Stimulated activated naive CD8-positive, alpha-beta T cell treated with anti-CD3 and anti-CD28 coated beads, Interleukin-15, Interleukin-2, amounts not matched to agents 100 ng/mL and 50 ng/mL, for 24 hours (primary cell): ENCODE results near the gene DIPK1B.

Experiments
- H3K27ac Mint-ChIP-seq: one replicate; pipeline ENCODE4 v1.8.0; 2021; ENCODE audit warnings: mild to moderate bottlenecking, mixed read lengths
- H3K27me3 Mint-ChIP-seq: one replicate; pipeline ENCODE4 v1.8.0; 2021; ENCODE audit warnings: mixed read lengths
- H3K36me3 Mint-ChIP-seq: one replicate; pipeline ENCODE4 v1.8.0; 2021; ENCODE audit warnings: low read depth, mixed read lengths
- H3K4me1 Mint-ChIP-seq: one replicate; pipeline ENCODE4 v1.8.0; 2021; ENCODE audit warnings: low read depth, mixed read lengths
- H3K4me3 Mint-ChIP-seq: one replicate; pipeline ENCODE4 v1.8.0; 2021; ENCODE audit warnings: mild to moderate bottlenecking, mixed read lengths
- H3K9me3 Mint-ChIP-seq: one replicate; pipeline ENCODE4 v1.8.0; 2021; ENCODE audit warnings: mixed read lengths

Gene DIPK1B

GRCh38 chr9:136670576-136671253 lies 41.7 kb upstream of the DIPK1B start:
- peaks cover 4% of the 10 kb centered on the region for H3K4me1 Mint-ChIP-seq
- H3K27ac Mint-ChIP-seq, result no peak overlapping the region
- no peaks in the 10 kb centered on the region for H3K36me3 Mint-ChIP-seq
- no peaks in the 10 kb centered on the region for H3K9me3 Mint-ChIP-seq
- H3K27me3 Mint-ChIP-seq, result no peaks in the 10 kb centered on the region
- no peak overlapping the region for H3K4me3 Mint-ChIP-seq

- Mint-ChIP-seq H3K27me3 (no peaks in the 10 kb centered on the region), H3K36me3 (no peaks in the 10 kb centered on the region), H3K9me3 (no peaks in the 10 kb centered on the region), H3K4me3 (no peak overlapping the region), H3K27ac (no peak overlapping the region), H3K4me1 (peaks cover 4% of the 10 kb centered on the region)
Observed at GRCh38 chr9:136671254-136671614, 41.1 kb upstream of the DIPK1B start.

GRCh38 chr9:136671646-136672430 lies 40.5 kb upstream of the DIPK1B start:
- Mint-ChIP-seq H3K36me3 (no peaks in the 10 kb centered on the region), H3K9me3 (no peaks in the 10 kb centered on the region), H3K4me1 (peaks cover 4% of the 10 kb centered on the region), H3K27ac (no peak overlapping the region), H3K27me3 (no peaks in the 10 kb centered on the region), H3K4me3 (no peak overlapping the region)

- H3K36me3 Mint-ChIP-seq, result no peaks in the 10 kb centered on the region
- no peaks in the 10 kb centered on the region for H3K9me3 Mint-ChIP-seq
- H3K27ac Mint-ChIP-seq, result no peak overlapping the region
- H3K4me1 Mint-ChIP-seq, result peaks cover 4% of the 10 kb centered on the region
- H3K27me3 Mint-ChIP-seq, result no peaks in the 10 kb centered on the region
- no peak overlapping the region for H3K4me3 Mint-ChIP-seq
Observed at GRCh38 chr9:136672431-136673087, 39.8 kb upstream of the DIPK1B start.

- H3K4me1 Mint-ChIP-seq, result peaks cover 4% of the 10 kb centered on the region
- H3K27me3 Mint-ChIP-seq, result no peaks in the 10 kb centered on the region
- H3K4me3 Mint-ChIP-seq, result no peak overlapping the region
- H3K36me3 Mint-ChIP-seq, result no peaks in the 10 kb centered on the region
- no peaks in the 10 kb centered on the region for H3K9me3 Mint-ChIP-seq
- no peak overlapping the region for H3K27ac Mint-ChIP-seq
Observed at GRCh38 chr9:136673088-136673974, 39.0 kb upstream of the DIPK1B start.

GRCh38 chr9:136673975-136674785 lies 38.2 kb upstream of the DIPK1B start:
- H3K36me3 Mint-ChIP-seq, result no peaks in the 10 kb centered on the region
- H3K4me3 Mint-ChIP-seq, result no peak overlapping the region
- no peaks in the 10 kb centered on the region for H3K4me1 Mint-ChIP-seq
- H3K9me3 Mint-ChIP-seq, result no peaks in the 10 kb centered on the region
- no peak overlapping the region for H3K27ac Mint-ChIP-seq
- H3K27me3 Mint-ChIP-seq, result no peaks in the 10 kb centered on the region

- no peak overlapping the region for H3K27ac Mint-ChIP-seq
- H3K27me3 Mint-ChIP-seq, result no peaks in the 10 kb centered on the region
- H3K4me3 Mint-ChIP-seq, result no peak overlapping the region
- H3K36me3 Mint-ChIP-seq, result no peaks in the 10 kb centered on the region
- H3K4me1 Mint-ChIP-seq, result no peaks in the 10 kb centered on the region
- H3K9me3 Mint-ChIP-seq, result no peaks in the 10 kb centered on the region
Observed at GRCh38 chr9:136674786-136675349, 37.5 kb upstream of the DIPK1B start.

GRCh38 chr9:136675477-136676296 lies 36.7 kb upstream of the DIPK1B start:
- no peaks in the 10 kb centered on the region for H3K36me3 Mint-ChIP-seq
- no peaks in the 10 kb centered on the region for H3K27me3 Mint-ChIP-seq
- H3K4me3 Mint-ChIP-seq, result no peak overlapping the region
- H3K27ac Mint-ChIP-seq, result no peak overlapping the region
- no peaks in the 10 kb centered on the region for H3K4me1 Mint-ChIP-seq
- no peaks in the 10 kb centered on the region for H3K9me3 Mint-ChIP-seq

- H3K4me1 Mint-ChIP-seq, result no peaks in the 10 kb centered on the region
- no peak overlapping the region for H3K27ac Mint-ChIP-seq
- H3K36me3 Mint-ChIP-seq, result no peaks in the 10 kb centered on the region
- no peaks in the 10 kb centered on the region for H3K9me3 Mint-ChIP-seq
- no peak overlapping the region for H3K4me3 Mint-ChIP-seq
- no peaks in the 10 kb centered on the region for H3K27me3 Mint-ChIP-seq
Observed at GRCh38 chr9:136676297-136676794, 36.0 kb upstream of the DIPK1B start.

- Mint-ChIP-seq H3K27me3 (no peaks in the 10 kb centered on the region), H3K36me3 (no peaks in the 10 kb centered on the region), H3K27ac (no peak overlapping the region), H3K4me1 (no peaks in the 10 kb centered on the region), H3K4me3 (no peak overlapping the region), H3K9me3 (no peaks in the 10 kb centered on the region)
Observed at GRCh38 chr9:136676920-136677686, 35.3 kb upstream of the DIPK1B start.

- no peaks in the 10 kb centered on the region for H3K4me1 Mint-ChIP-seq
- H3K9me3 Mint-ChIP-seq, result no peaks in the 10 kb centered on the region
- no peaks in the 10 kb centered on the region for H3K27me3 Mint-ChIP-seq
- no peak overlapping the region for H3K4me3 Mint-ChIP-seq
- no peaks in the 10 kb centered on the region for H3K36me3 Mint-ChIP-seq
- no peak overlapping the region for H3K27ac Mint-ChIP-seq
Observed at GRCh38 chr9:136678034-136678433, 34.3 kb upstream of the DIPK1B start.

GRCh38 chr9:136678624-136679023 lies 33.7 kb upstream of the DIPK1B start:
- no peak overlapping the region for H3K27ac Mint-ChIP-seq
- no peaks in the 10 kb centered on the region for H3K9me3 Mint-ChIP-seq
- H3K4me3 Mint-ChIP-seq, result no peak overlapping the region
- H3K4me1 Mint-ChIP-seq, result no peaks in the 10 kb centered on the region
- no peaks in the 10 kb centered on the region for H3K36me3 Mint-ChIP-seq
- H3K27me3 Mint-ChIP-seq, result no peaks in the 10 kb centered on the region
